ENCODE results near the gene NUDT13.

- TF ChIP-seq POLR2AphosphoS5 (IDR thresholded peaks at IDR 0.05) (no peak), CTCF (IDR thresholded peaks at IDR 0.05) (no peak), POLR2A (IDR thresholded peaks at IDR 0.05) (no peak)
Observed at GRCh38 chr10:73139251-73139650, 29.0 kb downstream of the NUDT13 start.

Data from gastroesophageal sphincter (tissue), 3 donors.